ENCODE results near the gene VENTX.
A peak's percentile ranks its signal among the peaks of the same experiment; 100 is the strongest.
"Not testable (repeated sequence)": the region's sequence is repeated elsewhere in the genome, so short reads cannot be mapped to it uniquely, and the experiment has no call there.

Gene VENTX

GRCh38 chr10:133254421-133255120, 16.9 kb downstream of the VENTX start:
- no peak for DNase-seq (ENCODE audit: low read depth, low spot score)

GRCh38 chr10:133255323-133255722, 17.7 kb downstream of the VENTX start:
- DNase-seq (ENCODE audit: low read depth, low spot score) = no peak

- no peak for DNase-seq (ENCODE audit: low read depth, low spot score)
Observed at GRCh38 chr10:133257489-133258065, 19.9 kb downstream of the VENTX start.

- DNase-seq (ENCODE audit: low read depth, low spot score) = no peak
Observed at GRCh38 chr10:133258066-133258817, 20.6 kb downstream of the VENTX start.

GRCh38 chr10:133258818-133259601, 21.4 kb downstream of the VENTX start:
- DNase-seq (ENCODE audit: low read depth, low spot score) = peak; percentile 54

GRCh38 chr10:133259602-133259989, 21.9 kb downstream of the VENTX start:
- no peak for DNase-seq (ENCODE audit: low read depth, low spot score)

- DNase-seq (ENCODE audit: low read depth, low spot score) = no peak
Observed at GRCh38 chr10:133260895-133261725, 23.5 kb downstream of the VENTX start.

GRCh38 chr10:133261726-133262325, 24.2 kb downstream of the VENTX start:
- DNase-seq (ENCODE audit: low read depth, low spot score) = peak; percentile 61

GRCh38 chr10:133262696-133263095, 25.0 kb downstream of the VENTX start:
- DNase-seq (ENCODE audit: low read depth, low spot score) = no peak

GRCh38 chr10:133263674-133264073, 26.0 kb downstream of the VENTX start:
- DNase-seq (ENCODE audit: low read depth, low spot score) = no peak

- DNase-seq (ENCODE audit: low read depth, low spot score) = no peak
Observed at GRCh38 chr10:133264461-133264860, 26.8 kb downstream of the VENTX start.

- not testable (repeated sequence) for DNase-seq (ENCODE audit: low read depth, low spot score)
Observed at GRCh38 chr10:133265052-133265451, 27.4 kb downstream of the VENTX start.

- no peak for DNase-seq (ENCODE audit: low read depth, low spot score)
Observed at GRCh38 chr10:133266056-133266795, 28.6 kb downstream of the VENTX start.

GRCh38 chr10:133267293-133267692, 29.6 kb downstream of the VENTX start:
- DNase-seq (ENCODE audit: low read depth, low spot score) = no peak

GRCh38 chr10:133267829-133268228, 30.2 kb downstream of the VENTX start:
- DNase-seq (ENCODE audit: low read depth, low spot score) = no peak

GRCh38 chr10:133268532-133268931, 30.9 kb downstream of the VENTX start:
- DNase-seq (ENCODE audit: low read depth, low spot score) = no peak

- no peak for DNase-seq (ENCODE audit: low read depth, low spot score)
Observed at GRCh38 chr10:133269367-133269766, 31.7 kb downstream of the VENTX start.

- DNase-seq (ENCODE audit: low read depth, low spot score) = no peak
Observed at GRCh38 chr10:133270204-133270603, 32.5 kb downstream of the VENTX start.

GRCh38 chr10:133270773-133271297, 33.2 kb downstream of the VENTX start:
- no peak for DNase-seq (ENCODE audit: low read depth, low spot score)

Measured in activated CD4-positive, CD25-positive, alpha-beta regulatory T cell treated with anti-CD3 and anti-CD28 coated beads, Interleukin-2, amount 50 U/mL, for 16 hours (primary cell).